PFSK-1 (cell line): ENCODE data around the gene DIPK1A.

ENCODE experiments used
- POLR2AphosphoS5 ChIP-seq: IDR thresholded peaks from 2 replicates; pipeline ENCODE4 v1.6.1; 2012; ENCODE audit warnings: low read depth, mild to moderate bottlenecking, control low read depth, low read length, moderate library complexity
- REST ChIP-seq, 2 experiments: IDR thresholded peaks; 2 replicates each; pipeline versions ENCODE4 v1.6.1 to v1.8.0; 2011 to 2012; ENCODE audit warnings: low read depth in 2 of 2, low read length in 2 of 2, control low read depth in 1 of 2, inconsistent platforms in 1 of 2, mild to moderate bottlenecking in 1 of 2, moderate library complexity in 1 of 2; ENCODE audit not compliant: insufficient read depth in 1 of 2
- SIN3A ChIP-seq: IDR thresholded peaks from 2 replicates; pipeline ENCODE4 v1.6.1; 2012; ENCODE audit warnings: mild to moderate bottlenecking, low read length, moderate library complexity, borderline replicate concordance; ENCODE audit not compliant: insufficient read depth
- TAF1 ChIP-seq: IDR thresholded peaks from 2 replicates; pipeline ENCODE4 v1.6.1; 2012; ENCODE audit warnings: low read length, control low read depth, borderline replicate concordance; ENCODE audit not compliant: insufficient read depth

GRCh38 chr1:92792340-92792782 lies 168.9 kb downstream of the DIPK1A start:
- TF ChIP-seq POLR2AphosphoS5 (no peak), SIN3A (no peak), REST (IDR thresholded peaks at IDR 0.05; ENCODE audit: insufficient read depth in 1 of 2, low read depth in 2 of 2, low read length in 2 of 2) (no peak), TAF1 (no peak)
